Type B pancreatic cell (in vitro differentiated cells): ENCODE data around the gene MAPK11. TPM values are rescaled to one million over a fixed set of nuclear protein-coding genes. Genes with fewer than 3 reads are reported as not detected.

Source experiments
- DNase-seq: peaks from one replicate; pipeline ENCODE4 v3.0.0; 2021; ENCODE audit warnings: mixed read lengths; ENCODE audit not compliant: unreplicated experiment; ENCODE audit errors: extremely low spot score
- H3K27ac Mint-ChIP-seq: 2 replicates; pipeline ENCODE4 v1.8.0; 2021; ENCODE audit warnings: mild to moderate bottlenecking, mixed read lengths
- H3K27me3 Mint-ChIP-seq: 2 replicates; pipeline ENCODE4 v1.8.0; 2021; ENCODE audit warnings: mixed read lengths
- H3K36me3 Mint-ChIP-seq: 2 replicates; pipeline ENCODE4 v1.8.0; 2021; ENCODE audit warnings: mixed read lengths
- H3K4me1 Mint-ChIP-seq: one replicate; pipeline ENCODE4 v1.8.0; 2021; ENCODE audit warnings: mixed read lengths; ENCODE audit not compliant: unreplicated experiment
- H3K4me3 Mint-ChIP-seq: 2 replicates; pipeline ENCODE4 v1.8.0; 2021; ENCODE audit warnings: mild to moderate bottlenecking, mixed read lengths
- H3K9me3 Mint-ChIP-seq: 2 replicates; pipeline ENCODE4 v1.8.0; 2021; ENCODE audit warnings: mixed read lengths
- CTCF ChIP-seq: fragments of 200-600 bp; sonication (generic); conservative IDR thresholded peaks from 2 replicates; pipeline ENCODE4 v1.5.0; 2021; ENCODE audit warnings: antibody characterized with exemption, mild to moderate bottlenecking
- total RNA-seq: library from RNA; stranded (reverse); gene quantifications from 2 replicates; pipeline ENCODE4 v1.2.1, GENCODE V29; 2021; ENCODE audit warnings: low replicate concordance

The MAPK11 gene
- total RNA-seq, 1 donor from 2014 or later, result 7.4 TPM

DNA sequence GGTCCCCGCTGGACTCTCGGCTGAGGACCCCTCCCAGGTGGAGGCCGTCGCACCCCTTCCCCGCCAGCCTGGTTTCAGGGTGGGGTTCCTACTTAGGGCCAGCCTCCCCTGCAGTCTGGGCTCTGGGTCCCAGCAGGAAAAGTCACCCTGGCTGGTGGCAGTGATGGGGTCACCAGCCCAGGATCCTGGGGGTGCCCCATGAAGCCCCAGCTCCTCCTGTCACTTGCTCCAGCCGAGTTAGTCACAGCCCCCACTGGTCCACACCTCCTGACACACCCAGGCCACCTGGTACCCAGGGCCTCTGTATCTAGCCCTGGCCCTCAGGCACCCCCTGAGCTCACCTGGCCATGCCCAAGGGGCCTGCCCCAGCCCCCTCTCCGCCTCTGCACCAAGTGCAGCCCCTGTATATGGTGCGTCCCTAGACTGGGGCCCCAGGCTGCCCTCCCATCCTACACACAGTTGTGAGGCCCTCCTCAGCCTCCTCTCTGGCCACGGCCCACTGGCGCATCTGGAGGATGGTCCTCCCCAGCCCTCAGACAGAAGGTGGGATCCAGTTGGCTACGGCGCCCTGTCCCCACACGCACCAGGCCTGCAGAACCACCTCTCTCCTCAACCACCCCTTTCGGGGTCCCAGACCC is 30.6 kb upstream of the MAPK11 start:
- peak overlapping the region; percentile 66 for H3K4me3 Mint-ChIP-seq

DNA sequence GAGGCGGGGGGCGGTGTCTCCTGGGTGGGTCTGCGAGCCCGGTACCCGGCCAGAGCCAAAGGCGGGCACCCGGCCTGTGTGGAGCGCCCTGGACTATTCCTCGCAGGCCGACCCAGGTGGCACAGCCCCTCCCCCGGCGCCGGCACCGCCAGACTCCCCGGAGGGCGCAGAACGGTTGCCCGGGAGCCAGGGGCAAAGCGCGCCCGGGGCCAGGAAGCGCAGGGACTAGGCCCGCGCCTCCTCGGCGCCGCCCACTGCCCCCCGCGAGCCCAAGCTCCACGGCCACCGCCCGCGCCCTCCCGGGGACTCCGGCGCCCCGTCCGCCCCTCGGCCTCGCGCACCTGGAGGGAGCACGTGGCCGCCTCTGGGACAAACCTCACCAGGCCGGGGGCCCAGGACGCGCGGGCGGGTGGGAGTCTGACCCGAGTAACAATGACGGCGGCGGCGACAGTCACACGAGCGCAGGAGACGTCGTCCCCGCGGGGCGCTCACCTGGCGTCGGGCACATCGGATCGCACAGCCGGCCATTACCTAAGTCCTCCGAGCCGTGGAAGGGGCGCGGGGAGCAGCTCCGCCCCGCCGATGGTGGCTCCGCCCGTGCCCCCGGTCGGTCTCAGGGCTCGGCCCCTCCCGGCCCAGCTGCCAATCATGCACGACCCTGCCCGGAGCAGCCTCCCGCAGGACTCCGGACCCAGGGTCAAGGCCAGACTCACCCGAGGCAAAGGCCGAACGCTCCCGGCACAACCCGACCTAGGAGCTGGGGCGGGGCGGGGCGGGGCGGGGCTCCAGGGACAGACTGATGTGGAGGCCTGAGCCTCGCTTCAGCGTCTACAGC is 29.8 kb upstream of the MAPK11 start:
- no peak for TF ChIP-seq CTCF
- no peak for DNase-seq
- H3K9me3 Mint-ChIP-seq, result no peaks in the 10 kb centered on the region
- no peaks in the 10 kb centered on the region for H3K27me3 Mint-ChIP-seq
- peaks cover 22% of the 10 kb centered on the region for H3K4me1 Mint-ChIP-seq
- H3K36me3 Mint-ChIP-seq, result no peaks in the 10 kb centered on the region
- peak overlapping the region; percentile 52 for H3K4me3 Mint-ChIP-seq
- no peak overlapping the region for H3K27ac Mint-ChIP-seq

More for the DNA sequence above, 30.6 kb upstream of the MAPK11 start:
- Mint-ChIP-seq H3K36me3 (peaks cover under 1% of the 10 kb centered on the region), H3K27ac (peak overlapping the region; percentile 70), H3K9me3 (no peaks in the 10 kb centered on the region), H3K4me1 (peaks cover 18% of the 10 kb centered on the region), H3K27me3 (no peaks in the 10 kb centered on the region)
- TF ChIP-seq CTCF, result no peak
- no peak for DNase-seq

- peak overlapping the region; percentile 82 for H3K27ac Mint-ChIP-seq
- peak; percentile 27 for TF ChIP-seq CTCF
- no peak for DNase-seq
- H3K4me1 Mint-ChIP-seq, result peaks cover 19% of the 10 kb centered on the region
- H3K36me3 Mint-ChIP-seq, result no peaks in the 10 kb centered on the region
- H3K9me3 Mint-ChIP-seq, result no peaks in the 10 kb centered on the region
- H3K27me3 Mint-ChIP-seq, result no peaks in the 10 kb centered on the region
- peak overlapping the region; percentile 70 for H3K4me3 Mint-ChIP-seq
Measured at GRCh38 chr22:50298937-50299784, 29.0 kb upstream of the MAPK11 start.

GRCh38 chr22:50298266-50298637 is 28.1 kb upstream of the MAPK11 start:
- Mint-ChIP-seq H3K4me1 (peaks cover 17% of the 10 kb centered on the region), H3K27me3 (no peaks in the 10 kb centered on the region), H3K4me3 (peak overlapping the region; percentile 70), H3K36me3 (no peaks in the 10 kb centered on the region), H3K9me3 (no peaks in the 10 kb centered on the region), H3K27ac (peak overlapping the region; percentile 82)
- no peak for DNase-seq
- no peak for TF ChIP-seq CTCF

DNA sequence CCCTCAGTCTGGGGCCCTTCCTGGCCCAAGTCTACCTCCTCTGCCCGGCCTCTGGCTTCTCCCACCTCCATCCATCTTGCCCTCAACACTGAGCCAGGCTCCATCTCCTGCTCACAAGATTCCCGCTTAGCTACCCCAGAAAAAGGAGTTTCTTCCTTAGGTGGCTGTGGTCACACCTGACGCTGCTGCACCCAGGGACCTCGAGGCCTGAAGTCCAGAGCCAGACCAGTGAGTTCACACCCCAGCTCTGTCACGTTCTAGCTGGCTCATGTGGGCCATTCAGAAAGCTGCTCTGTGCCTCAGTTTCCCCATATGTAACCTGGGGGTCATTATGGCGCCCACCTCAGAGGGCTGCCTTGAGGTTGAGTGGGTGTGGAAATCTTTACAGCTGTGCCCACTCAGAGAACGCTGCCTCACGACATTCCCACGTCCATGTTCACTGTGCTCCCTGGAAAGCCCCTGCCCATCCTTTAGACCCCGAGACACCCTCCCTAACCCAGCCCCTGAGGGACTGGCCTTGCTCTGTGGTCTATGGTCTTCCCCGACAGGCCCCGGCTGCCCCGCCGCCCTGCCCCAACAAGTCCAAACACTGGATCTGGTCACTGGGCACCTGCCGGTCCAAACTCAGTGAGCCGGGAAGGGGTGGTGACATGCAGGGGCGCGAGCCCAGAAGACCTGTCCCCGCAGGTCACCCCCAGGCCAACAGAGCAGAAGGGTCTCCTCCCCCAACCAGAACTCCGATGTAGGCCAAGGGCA is 27.5 kb upstream of the MAPK11 start:
- H3K27ac Mint-ChIP-seq, result peak overlapping the region; percentile 82
- peaks cover 13% of the 10 kb centered on the region for H3K4me1 Mint-ChIP-seq
- H3K9me3 Mint-ChIP-seq, result no peaks in the 10 kb centered on the region
- H3K27me3 Mint-ChIP-seq, result no peaks in the 10 kb centered on the region
- TF ChIP-seq CTCF, result no peak
- peak overlapping the region; percentile 68 for H3K4me3 Mint-ChIP-seq
- DNase-seq, result no peak
- H3K36me3 Mint-ChIP-seq, result no peaks in the 10 kb centered on the region
